GM21723 (cell line): ENCODE measurements around the gene ANKMY1.
"Not testable (repeated sequence)": the region's sequence is repeated elsewhere in the genome, so short reads cannot be mapped to it uniquely, and the experiment has no call there.

Source experiments
- ATAC-seq: cut with Tn5 transposase; IDR thresholded peaks from one replicate; pipeline ENCODE4 v1.9.1; 2021; ENCODE audit warnings: mild to moderate bottlenecking, moderate library complexity; ENCODE audit not compliant: unreplicated experiment

Gene ANKMY1

GRCh38 chr2:240507060-240507777 lies 50.6 kb downstream of the ANKMY1 start:
- ATAC-seq = no peak

DNA sequence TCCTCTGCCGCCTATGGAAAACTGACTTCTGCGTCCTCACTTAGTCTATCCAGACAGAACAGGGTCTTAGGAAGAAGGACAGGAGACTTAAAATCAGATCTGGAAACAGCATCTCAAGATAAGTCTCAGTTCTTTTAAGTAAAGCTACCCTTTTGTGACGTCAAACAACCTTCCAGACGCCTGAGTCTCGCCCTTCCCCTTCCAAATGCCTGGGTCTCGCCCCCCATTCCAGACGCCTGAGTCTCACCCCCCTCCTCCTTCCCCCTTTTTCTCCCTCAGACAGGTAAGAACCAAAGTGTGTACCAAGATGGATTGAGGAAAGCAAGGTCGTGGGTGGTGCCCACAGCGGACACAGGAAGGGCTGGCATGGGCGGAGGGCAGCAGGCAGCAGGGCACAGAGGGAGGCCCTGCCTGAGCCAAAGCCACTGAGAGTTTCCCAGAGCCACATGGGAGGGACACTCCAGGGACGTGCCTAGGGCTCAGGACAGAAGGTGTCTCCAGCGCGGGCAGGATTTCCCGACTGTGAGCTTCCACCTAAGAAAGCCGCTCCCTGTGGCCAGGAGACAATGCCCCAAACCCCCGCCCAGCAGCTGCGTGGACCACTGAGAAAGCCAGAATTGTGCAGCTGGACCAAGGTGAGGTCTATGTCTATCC lies 51.3 kb downstream of the ANKMY1 start:
- ATAC-seq = no peak

GRCh38 chr2:240505910-240506309 lies 51.9 kb downstream of the ANKMY1 start:
- ATAC-seq = no peak

DNA sequence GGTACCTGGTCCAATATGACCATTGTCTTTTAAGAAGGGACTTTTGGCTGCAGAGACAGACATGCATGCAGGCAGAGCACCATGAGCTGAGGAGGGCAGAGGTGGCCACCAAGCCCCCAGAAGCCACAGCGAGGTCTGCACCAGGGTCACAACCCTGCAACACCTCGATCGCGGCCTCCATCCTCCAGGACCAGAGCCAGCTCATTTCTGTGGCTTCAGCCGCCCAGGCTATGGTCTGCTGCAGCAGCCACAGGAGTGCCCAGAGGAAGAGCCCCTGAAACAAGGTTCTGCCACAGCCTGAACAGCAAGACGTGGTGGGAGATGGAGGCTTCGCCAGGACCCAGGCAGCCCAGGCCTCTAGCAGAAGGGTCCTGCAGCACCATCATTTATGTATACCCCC lies 53.9 kb downstream of the ANKMY1 start:
- ATAC-seq = no peak

DNA sequence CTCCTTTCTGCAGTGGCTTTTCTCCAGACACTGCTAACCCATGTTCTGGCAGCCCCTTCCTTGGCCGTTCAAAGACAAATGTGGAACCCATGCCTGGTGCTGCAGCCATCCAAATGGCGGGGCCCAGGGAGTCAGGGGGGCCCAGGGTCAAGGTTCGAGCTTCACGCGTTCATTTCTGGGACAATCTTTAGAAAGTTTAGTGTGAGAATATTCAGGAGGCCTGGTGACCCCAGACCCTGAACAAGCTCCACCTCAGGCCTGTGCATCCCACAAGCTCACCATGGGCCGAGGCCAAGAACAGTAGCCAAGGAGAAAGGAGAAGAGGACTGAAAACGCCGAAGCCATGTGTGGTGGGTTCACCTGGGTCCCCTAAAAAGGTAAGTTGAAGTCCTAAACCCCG lies 54.4 kb downstream of the ANKMY1 start:
- ATAC-seq = no peak

GRCh38 chr2:240502430-240503121 lies 55.2 kb downstream of the ANKMY1 start:
- no peak for ATAC-seq

- ATAC-seq = no peak
Measured at GRCh38 chr2:240502059-240502429, 55.7 kb downstream of the ANKMY1 start.

- ATAC-seq = no peak
Measured at GRCh38 chr2:240501531-240501991, 56.2 kb downstream of the ANKMY1 start.

- ATAC-seq = no peak
Measured at GRCh38 chr2:240500561-240501423, 57.0 kb downstream of the ANKMY1 start.

GRCh38 chr2:240499309-240500301 lies 58.2 kb downstream of the ANKMY1 start:
- no peak for ATAC-seq

DNA sequence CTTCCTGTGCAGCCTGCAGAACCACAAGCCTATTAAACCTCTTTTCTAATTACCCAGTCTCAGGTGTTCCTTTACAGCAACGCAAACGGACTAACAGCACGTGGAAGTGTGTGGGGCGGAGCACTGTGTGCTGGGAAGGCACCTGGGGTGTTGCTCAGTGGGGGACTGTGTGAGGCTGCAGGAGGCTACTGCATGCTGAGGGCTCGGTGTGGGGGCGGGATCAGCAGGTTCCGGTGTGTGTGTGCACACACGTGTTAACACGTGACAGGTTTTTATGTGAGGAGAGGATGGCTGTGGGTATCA lies 58.9 kb downstream of the ANKMY1 start:
- ATAC-seq = no peak

DNA sequence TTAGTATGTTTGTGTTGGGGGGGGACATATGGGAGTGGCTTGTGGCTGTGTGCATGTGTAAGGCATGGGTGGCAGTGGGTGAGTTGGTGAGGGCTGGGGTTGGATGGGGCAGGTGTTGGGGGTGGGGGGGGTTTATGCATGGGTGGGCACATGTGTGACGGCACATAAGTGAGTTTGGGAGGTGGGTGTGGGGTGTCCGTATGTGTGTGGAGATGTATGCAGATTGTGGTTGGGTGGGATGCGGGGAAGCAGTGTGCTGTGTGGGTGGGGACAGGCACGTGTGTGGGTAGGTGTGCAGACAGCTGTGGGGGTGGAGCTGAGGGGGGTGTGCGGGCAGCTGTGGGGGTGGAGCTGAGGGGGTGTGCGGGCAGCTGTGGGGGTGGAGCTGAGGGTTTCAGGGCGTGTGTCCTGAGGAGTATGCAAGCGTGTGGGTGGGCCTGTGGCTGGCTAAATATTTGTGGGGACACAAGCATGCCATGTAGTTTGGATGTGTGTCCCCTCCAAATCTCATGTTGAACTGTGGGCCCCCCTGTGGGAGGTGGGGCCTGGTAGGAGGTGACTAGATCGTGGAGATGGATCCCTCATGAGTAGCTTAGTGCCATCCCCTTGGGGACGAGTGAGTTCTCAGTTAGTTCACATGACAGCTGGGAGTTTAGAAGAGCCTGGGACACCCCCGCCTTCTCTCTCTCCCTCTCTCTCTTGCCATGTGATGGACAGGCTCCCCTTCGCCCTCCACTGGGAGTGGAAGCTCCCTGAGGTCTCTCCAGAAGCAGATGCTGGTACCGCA lies 59.4 kb downstream of the ANKMY1 start:
- no peak for ATAC-seq

GRCh38 chr2:240497082-240497481 lies 60.7 kb downstream of the ANKMY1 start:
- not testable (repeated sequence) for ATAC-seq

GRCh38 chr2:240494942-240495341 lies 62.8 kb downstream of the ANKMY1 start:
- ATAC-seq = not testable (repeated sequence)

- no peak for ATAC-seq
Measured at GRCh38 chr2:240494194-240494793, 63.5 kb downstream of the ANKMY1 start.

DNA sequence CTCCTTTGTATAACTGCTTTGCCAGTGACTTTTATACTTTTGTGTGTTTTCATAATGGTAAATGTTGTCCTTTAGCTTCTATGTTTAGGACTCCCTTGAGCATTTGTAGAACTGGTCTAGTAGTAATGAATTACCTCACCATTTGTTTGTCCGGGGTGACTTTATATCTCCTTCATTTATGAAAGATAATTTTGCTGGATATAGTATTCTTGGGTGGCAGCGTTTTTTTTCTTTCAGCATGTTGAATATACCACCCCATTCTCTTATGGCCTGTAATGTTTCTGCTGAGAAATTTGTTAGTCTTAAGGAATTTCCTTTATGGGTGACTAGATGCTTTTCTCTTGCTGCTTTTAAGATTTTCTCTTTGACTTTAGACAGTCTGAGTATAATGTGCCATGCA lies 66.3 kb downstream of the ANKMY1 start:
- ATAC-seq = no peak

DNA sequence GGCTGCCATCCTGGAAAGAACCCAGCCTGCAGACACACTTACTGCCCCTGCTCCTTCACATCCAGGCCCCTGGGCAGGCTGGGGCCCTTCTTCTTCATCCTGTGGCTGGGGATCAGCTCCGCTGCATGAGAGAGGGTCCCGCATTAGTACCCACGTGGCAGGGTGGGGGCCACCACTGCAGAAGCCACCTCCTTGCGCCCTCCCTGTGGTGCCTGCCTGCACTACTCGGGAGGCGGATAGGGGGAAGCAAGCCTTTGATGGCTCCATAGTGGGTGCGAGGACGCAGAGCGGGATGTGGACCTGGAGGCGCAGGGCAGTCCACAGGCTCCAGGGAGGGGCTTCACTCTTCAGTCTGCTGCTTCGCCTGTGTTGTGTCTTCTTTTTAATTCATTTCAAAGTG lies 75.6 kb downstream of the ANKMY1 start:
- no peak for ATAC-seq

GRCh38 chr2:240481720-240482119 lies 76.1 kb downstream of the ANKMY1 start:
- no peak for ATAC-seq
